Glutamatergic neuron (in vitro differentiated cells): ENCODE data around the gene HLA-DPA1. TPM values are rescaled to one million over a fixed set of nuclear protein-coding genes. Genes with fewer than 3 reads are reported as not detected.

Experiments
- DNase-seq: peaks from one replicate; pipeline ENCODE4 v3.0.0; 2022
- H3K27ac Mint-ChIP-seq: one replicate; pipeline ENCODE4 v1.8.0; 2020; ENCODE audit warnings: mild to moderate bottlenecking, mixed read lengths, inconsistent platforms; ENCODE audit not compliant: unreplicated experiment
- H3K27me3 Mint-ChIP-seq: one replicate; pipeline ENCODE4 v1.8.0; 2020; ENCODE audit warnings: mild to moderate bottlenecking, moderate library complexity, mixed read lengths, inconsistent platforms; ENCODE audit not compliant: unreplicated experiment
- H3K36me3 Mint-ChIP-seq: one replicate; pipeline ENCODE4 v1.8.0; 2020; ENCODE audit warnings: mild to moderate bottlenecking, mixed read lengths, inconsistent platforms; ENCODE audit not compliant: unreplicated experiment
- H3K4me1 Mint-ChIP-seq: one replicate; pipeline ENCODE4 v1.8.0; 2020; ENCODE audit warnings: mild to moderate bottlenecking, low read depth, mixed read lengths, inconsistent platforms; ENCODE audit not compliant: unreplicated experiment
- H3K4me3 Mint-ChIP-seq: one replicate; pipeline ENCODE4 v1.8.0; 2020; ENCODE audit warnings: mild to moderate bottlenecking, mixed read lengths, inconsistent platforms; ENCODE audit not compliant: unreplicated experiment
- H3K9me3 Mint-ChIP-seq: one replicate; pipeline ENCODE4 v1.8.0; 2020; ENCODE audit warnings: mild to moderate bottlenecking, moderate library complexity, mixed read lengths, inconsistent platforms; ENCODE audit not compliant: unreplicated experiment
- CTCF ChIP-seq: fragments of 200-600 bp; sonication (generic); IDR thresholded peaks from one replicate; pipeline ENCODE4 v1.5.0; 2021; ENCODE audit not compliant: partially characterized antibody, unreplicated experiment
- total RNA-seq: library from RNA; stranded (reverse); fragmentation: NEBNext Ultra II Directional; extraction: Animal tissue kit (Norgen Biotek cat#: 25700); gene quantifications from one replicate; pipeline ENCODE4 v1.2.1, GENCODE V29; 2021; ENCODE audit not compliant: unreplicated experiment

The HLA-DPA1 gene
- total RNA-seq, 1 donor from 2014 or later: 1.0 TPM

DNA sequence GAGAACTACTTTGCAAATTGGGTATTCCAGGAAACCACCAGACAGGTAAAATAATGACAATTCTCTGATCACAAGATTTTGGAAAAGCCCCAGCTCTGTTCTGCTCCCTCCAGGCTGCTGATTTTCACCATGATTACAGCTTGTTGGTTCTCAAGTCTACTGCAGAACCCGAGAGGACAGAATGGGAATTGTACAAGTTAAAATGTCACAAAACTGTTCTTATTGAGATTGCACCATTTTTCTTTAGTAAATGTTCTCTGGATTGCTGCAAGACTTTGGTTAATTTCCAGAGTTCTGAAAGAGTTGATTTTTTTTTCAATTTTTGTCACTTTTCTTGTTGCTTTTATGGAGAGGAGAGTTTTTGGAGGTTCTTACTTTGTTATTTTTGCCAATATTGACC is 36.9 kb downstream of the HLA-DPA1 start:
- Mint-ChIP-seq H3K4me1 (no peaks in the 10 kb centered on the region), H3K9me3 (no peaks in the 10 kb centered on the region), H3K4me3 (no peak overlapping the region), H3K36me3 (peaks cover 9% of the 10 kb centered on the region), H3K27ac (no peak overlapping the region), H3K27me3 (no peaks in the 10 kb centered on the region)
- DNase-seq: no peak
- TF ChIP-seq CTCF: no peak

- no peaks in the 10 kb centered on the region for H3K4me1 Mint-ChIP-seq
- H3K36me3 Mint-ChIP-seq: peaks cover 9% of the 10 kb centered on the region
- DNase-seq: no peak
- H3K4me3 Mint-ChIP-seq: no peak overlapping the region
- H3K9me3 Mint-ChIP-seq: no peaks in the 10 kb centered on the region
- no peak overlapping the region for H3K27ac Mint-ChIP-seq
- TF ChIP-seq CTCF: no peak
- no peaks in the 10 kb centered on the region for H3K27me3 Mint-ChIP-seq
Observed at GRCh38 chr6:33034554-33034953, 38.9 kb downstream of the HLA-DPA1 start.

DNA sequence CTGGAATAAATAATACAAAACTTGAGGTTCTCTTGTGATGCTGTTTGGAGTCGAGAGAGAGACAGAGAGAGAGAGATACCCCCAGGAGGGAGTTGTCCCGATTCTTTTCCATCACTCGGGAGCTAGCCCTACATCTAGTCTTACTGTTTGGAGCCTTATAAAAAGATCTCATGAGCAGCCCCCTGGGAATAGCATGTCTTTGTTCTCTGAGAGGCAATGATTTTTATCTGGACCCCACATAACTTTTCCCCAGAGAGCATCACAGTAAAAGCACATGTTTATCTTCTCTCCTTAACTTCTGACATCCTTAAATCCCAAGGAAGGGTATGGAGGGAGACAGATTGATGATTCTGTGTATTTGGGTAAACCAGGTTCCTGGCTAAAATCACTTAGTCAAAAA is 43.2 kb downstream of the HLA-DPA1 start:
- Mint-ChIP-seq H3K27me3 (no peaks in the 10 kb centered on the region), H3K4me3 (peak overlapping the region; percentile 4), H3K27ac (no peak overlapping the region), H3K9me3 (no peaks in the 10 kb centered on the region), H3K4me1 (no peaks in the 10 kb centered on the region), H3K36me3 (peaks cover 5% of the 10 kb centered on the region)
- DNase-seq: no peak
- no peak for TF ChIP-seq CTCF

GRCh38 chr6:33029328-33030184 is 43.9 kb downstream of the HLA-DPA1 start:
- Mint-ChIP-seq H3K9me3 (no peaks in the 10 kb centered on the region), H3K27ac (no peak overlapping the region), H3K27me3 (no peaks in the 10 kb centered on the region), H3K36me3 (no peaks in the 10 kb centered on the region), H3K4me1 (no peaks in the 10 kb centered on the region), H3K4me3 (peak overlapping the region; percentile 4)
- no peak for TF ChIP-seq CTCF
- no peak for DNase-seq

DNA sequence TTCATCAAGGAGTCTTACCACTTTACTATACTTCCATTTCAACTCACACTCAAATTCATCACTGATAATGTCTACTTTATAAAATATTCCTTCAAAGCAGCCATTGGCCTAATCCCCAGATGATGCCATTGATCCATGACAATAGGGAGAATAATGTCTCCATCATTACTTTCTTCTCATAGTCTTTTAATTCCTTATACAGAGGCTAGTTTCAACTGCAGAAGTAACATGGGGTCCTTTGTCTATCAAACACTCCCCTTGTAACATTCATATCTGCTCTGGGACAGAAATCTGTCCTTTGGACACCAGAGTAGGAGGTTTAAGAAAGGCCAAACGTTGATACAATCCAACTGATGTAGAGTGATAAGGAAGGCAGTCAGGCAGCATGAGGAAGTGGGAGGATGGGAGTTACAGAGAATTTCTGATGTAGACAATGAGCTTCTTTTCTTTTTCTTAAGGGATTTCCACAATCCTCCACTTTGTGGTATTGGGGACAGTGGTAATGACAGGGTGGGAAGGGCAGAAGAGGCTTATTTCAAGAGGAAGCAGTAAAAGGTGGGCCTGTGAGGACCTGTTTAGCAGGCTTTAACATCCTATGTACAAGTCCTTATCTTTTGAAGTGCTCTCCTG is 45.1 kb downstream of the HLA-DPA1 start:
- H3K4me1 Mint-ChIP-seq: no peaks in the 10 kb centered on the region
- H3K27ac Mint-ChIP-seq: no peak overlapping the region
- no peaks in the 10 kb centered on the region for H3K36me3 Mint-ChIP-seq
- no peak overlapping the region for H3K4me3 Mint-ChIP-seq
- H3K27me3 Mint-ChIP-seq: no peaks in the 10 kb centered on the region
- H3K9me3 Mint-ChIP-seq: no peaks in the 10 kb centered on the region
- no peak for TF ChIP-seq CTCF
- DNase-seq: no peak
